Lung (tissue), 12 donors: ENCODE data around the gene IL20RB. TPM values are rescaled to one million over a fixed set of nuclear protein-coding genes. Genes with fewer than 3 reads are reported as not detected.

Experiments
- ATAC-seq: fragments of 200-7000 bp; cut with Tn5 transposase; one replicate; pipeline ENCODE4 v1.9.1; 2020; ENCODE audit warnings: moderate number of reproducible peaks; ENCODE audit not compliant: insufficient read depth, low FRiP score
- DNase-seq, 3 donors: peaks; one replicate each; pipeline ENCODE4 v3.0.0-alpha.2; 2013 to 2017
- H3K27ac ChIP-seq, 2 donors: one replicate each; pipeline ENCODE4 v1.5.1; 2013; ENCODE audit warnings: mild to moderate bottlenecking in 2 of 2, moderate library complexity in 2 of 2, control low read depth in 1 of 2, inconsistent platforms in 1 of 2, low read depth in 1 of 2, low read length in 1 of 2
- H3K27me3 ChIP-seq, 3 donors: one replicate each; pipeline ENCODE4 v1.5.1; 2013; ENCODE audit warnings: low read length in 2 of 3; ENCODE audit not compliant: control insufficient read depth in 3 of 3, insufficient read depth in 3 of 3
- H3K36me3 ChIP-seq, 4 donors: one replicate each; pipeline ENCODE4 v1.5.1; 2013; ENCODE audit warnings: low read length in 4 of 4, mild to moderate bottlenecking in 1 of 4, moderate library complexity in 1 of 4; ENCODE audit not compliant: control insufficient read depth in 4 of 4, insufficient read depth in 4 of 4
- H3K4me1 ChIP-seq, 5 donors: one replicate each; pipeline ENCODE4 v1.5.1; 2013; ENCODE audit warnings: low read length in 5 of 5, mild to moderate bottlenecking in 2 of 5, moderate library complexity in 1 of 5; ENCODE audit not compliant: control insufficient read depth in 5 of 5, insufficient read depth in 5 of 5
- H3K4me3 ChIP-seq: one replicate; pipeline ENCODE4 v1.5.1; 2013; ENCODE audit warnings: mild to moderate bottlenecking, control low read depth, moderate library complexity
- H3K9ac ChIP-seq, 2 donors: one replicate each; pipeline ENCODE4 v1.5.1; 2013; ENCODE audit warnings: low read length in 2 of 2, control low read depth in 1 of 2; ENCODE audit not compliant: insufficient read depth in 1 of 2
- H3K9me3 ChIP-seq, 4 donors: one replicate each; pipeline ENCODE4 v1.5.1; 2013; ENCODE audit warnings: low read length in 3 of 4, mild to moderate bottlenecking in 1 of 4, moderate library complexity in 1 of 4; ENCODE audit not compliant: control insufficient read depth in 4 of 4, insufficient read depth in 3 of 4
- WGBS, 2 donors: extraction: QIAGEN DNeasy Blood & Tissue Kit; methylation state at CpG; one replicate each; pipeline ENCODE4 v1.1.7; 2013; 5-methylcytosine and 5-hydroxymethylcytosine counted together
- polyA plus RNA-seq, 2 donors: library from polyadenylated mRNA; stranded (reverse); fragments of 200-250 nt; gene quantifications; one replicate each; pipeline ENCODE4 v1.2.1, GENCODE V29; 2013
- total RNA-seq, 2 donors: library from RNA; depleted of rRNA in 1 of 2; stranded (reverse); fragments of >200 nt in 1 of 2; gene quantifications; one replicate each; pipeline ENCODE4 v1.2.1, GENCODE V29; 2014 to 2021
- TF ChIP-seq, protein P1 (sequence below): IDR thresholded peaks from 2 replicates; pipeline ENCODE4 v1.5.1; 2012; ENCODE audit warnings: mild to moderate bottlenecking; ENCODE audit errors: control extremely low read depth, extremely low read depth
- donor health status: control.
- donor health status: control.
- donor health status: Bipolar disorder and iron deficiency.
- donor health status: healthy.
- donor health status: DM: yes; HTN: yes; CAD: no.

Gene IL20RB
- total and polyA plus RNA-seq, 4 donors = 0.23 to 1.3 (median 0.88) TPM

DNA sequence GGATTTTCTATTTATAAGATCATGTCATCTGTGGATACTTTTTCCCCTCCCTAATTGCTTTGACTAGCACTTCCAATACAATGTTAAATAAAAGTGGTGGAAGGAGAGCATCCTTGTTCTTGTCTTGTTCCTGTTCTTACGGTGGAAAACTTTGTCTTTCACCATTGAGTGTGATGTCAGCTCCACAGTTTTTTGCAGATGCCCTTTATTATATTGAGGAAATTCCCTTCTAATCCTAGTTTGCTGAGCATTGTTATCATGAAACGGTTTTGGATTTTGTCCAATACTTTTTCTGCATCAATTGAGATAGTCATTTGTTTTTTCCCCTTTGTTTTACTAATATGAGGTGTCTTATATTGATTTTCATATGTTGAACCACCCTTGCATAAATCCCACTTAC lies 19.9 kb upstream of the IL20RB start:
- H3K9me3 ChIP-seq = peaks cover 0 to 7% (median 0%) of the 10 kb centered on the region in 4 donors
- H3K9ac ChIP-seq = no peak overlapping the region
- H3K27me3 ChIP-seq = no peaks in the 10 kb centered on the region
- ATAC-seq (no peak), DNase-seq (peak in 1 of 3 donors; percentile 25)
- peaks cover 0 to 3% (median 3%) of the 10 kb centered on the region in 4 donors for H3K36me3 ChIP-seq
- no peak overlapping the region for H3K27ac ChIP-seq
- peaks cover 0 to 8% (median 0%) of the 10 kb centered on the region in 5 donors for H3K4me1 ChIP-seq
- no peak overlapping the region for H3K4me3 ChIP-seq
- TF ChIP-seq, protein P1, sequence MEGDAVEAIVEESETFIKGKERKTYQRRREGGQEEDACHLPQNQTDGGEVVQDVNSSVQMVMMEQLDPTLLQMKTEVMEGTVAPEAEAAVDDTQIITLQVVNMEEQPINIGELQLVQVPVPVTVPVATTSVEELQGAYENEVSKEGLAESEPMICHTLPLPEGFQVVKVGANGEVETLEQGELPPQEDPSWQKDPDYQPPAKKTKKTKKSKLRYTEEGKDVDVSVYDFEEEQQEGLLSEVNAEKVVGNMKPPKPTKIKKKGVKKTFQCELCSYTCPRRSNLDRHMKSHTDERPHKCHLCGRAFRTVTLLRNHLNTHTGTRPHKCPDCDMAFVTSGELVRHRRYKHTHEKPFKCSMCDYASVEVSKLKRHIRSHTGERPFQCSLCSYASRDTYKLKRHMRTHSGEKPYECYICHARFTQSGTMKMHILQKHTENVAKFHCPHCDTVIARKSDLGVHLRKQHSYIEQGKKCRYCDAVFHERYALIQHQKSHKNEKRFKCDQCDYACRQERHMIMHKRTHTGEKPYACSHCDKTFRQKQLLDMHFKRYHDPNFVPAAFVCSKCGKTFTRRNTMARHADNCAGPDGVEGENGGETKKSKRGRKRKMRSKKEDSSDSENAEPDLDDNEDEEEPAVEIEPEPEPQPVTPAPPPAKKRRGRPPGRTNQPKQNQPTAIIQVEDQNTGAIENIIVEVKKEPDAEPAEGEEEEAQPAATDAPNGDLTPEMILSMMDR = no peak
- WGBS, 2 donors = 38 to 49% methylated on average over 2 of the region's 2 CpGs

GRCh38 chr3:136938334-136938733 lies 19.4 kb upstream of the IL20RB start:
- Histone ChIP-seq H3K4me3 (no peak overlapping the region), H3K9ac (no peak overlapping the region), H3K27ac (no peak overlapping the region), H3K4me1 (peaks cover 0 to 8% (median 0%) of the 10 kb centered on the region in 5 donors), H3K27me3 (no peaks in the 10 kb centered on the region), H3K36me3 (peaks cover 0 to 3% (median 3%) of the 10 kb centered on the region in 4 donors), H3K9me3 (peaks cover 0 to 7% (median 0%) of the 10 kb centered on the region in 4 donors)
- no peak for ATAC-seq
- DNase-seq = no peak
- TF ChIP-seq, protein P1 = no peak

DNA sequence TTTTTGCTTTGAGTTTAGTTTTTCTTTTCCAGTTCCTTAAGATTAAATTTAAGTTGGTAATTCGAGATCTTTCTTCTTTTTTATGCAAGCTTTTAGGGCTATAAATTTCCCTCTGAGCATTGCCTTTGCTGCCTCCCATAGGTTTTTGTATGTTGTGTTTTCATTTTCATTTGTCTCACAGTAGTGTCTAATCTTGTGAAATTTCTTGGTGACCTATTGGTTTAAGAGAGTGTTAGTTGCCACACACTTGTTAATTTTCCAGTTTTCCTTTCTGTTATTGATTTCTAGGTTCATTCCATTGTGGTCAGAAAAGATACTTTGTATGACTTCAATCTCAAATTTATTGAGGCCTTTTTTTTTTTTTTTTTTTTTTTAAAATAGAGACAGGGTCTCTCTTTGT lies 18.3 kb upstream of the IL20RB start:
- H3K4me1 ChIP-seq = peaks cover 0 to 8% (median 0%) of the 10 kb centered on the region in 5 donors
- TF ChIP-seq, protein P1 = no peak
- H3K36me3 ChIP-seq = peaks cover 0 to 3% (median 2%) of the 10 kb centered on the region in 4 donors
- no peak overlapping the region for H3K9ac ChIP-seq
- H3K27ac ChIP-seq = no peak overlapping the region
- WGBS, 2 donors = 84% methylated on average over 1 of the region's 1 CpG
- peaks cover 0 to 7% (median 0%) of the 10 kb centered on the region in 4 donors for H3K9me3 ChIP-seq
- H3K4me3 ChIP-seq = no peak overlapping the region
- ATAC-seq (no peak), DNase-seq (no peak)
- H3K27me3 ChIP-seq = no peaks in the 10 kb centered on the region

- DNase-seq (no peak), ATAC-seq (no peak)
- TF ChIP-seq, protein P1 = no peak
- H3K27me3 ChIP-seq = no peaks in the 10 kb centered on the region
- no peak overlapping the region for H3K4me3 ChIP-seq
- H3K36me3 ChIP-seq = peaks cover 0 to 9% (median 2%) of the 10 kb centered on the region in 4 donors
- no peaks in the 10 kb centered on the region for H3K9me3 ChIP-seq
- 44 to 48% methylated on average over 1 of the region's 1 CpG for WGBS, 2 donors
- no peak overlapping the region for H3K27ac ChIP-seq
- H3K4me1 ChIP-seq = peaks cover 0 to 5% (median 0%) of the 10 kb centered on the region in 5 donors
- no peak overlapping the region for H3K9ac ChIP-seq
Observed at GRCh38 chr3:136942803-136943202, 15.0 kb upstream of the IL20RB start.
